Brain microvascular endothelial cell (primary cell): ENCODE measurements around the gene KIZ.

Source experiments
- DNase-seq: peaks from one replicate; pipeline ENCODE4 v3.0.0-alpha.2; 2020
- H3K27ac ChIP-seq: fragments of 250-450 bp; sonication (Bioruptor Pico); 2 replicates; pipeline ENCODE4 v1.5.1; 2020; ENCODE audit warnings: mild to moderate bottlenecking, moderate library complexity
- H3K27me3 ChIP-seq: fragments of 250-450 bp; sonication (Bioruptor Pico); replicated peaks from 2 replicates; pipeline ENCODE4 v1.5.1; 2020; ENCODE audit warnings: mild to moderate bottlenecking
- H3K36me3 ChIP-seq: fragments of 250-450 bp; sonication (Bioruptor Pico); replicated peaks from 2 replicates; pipeline ENCODE4 v1.5.1; 2020; ENCODE audit warnings: mild to moderate bottlenecking
- H3K4me3 ChIP-seq: 2 replicates; pipeline ENCODE4 v1.5.1; 2011; ENCODE audit warnings: low read depth, mild to moderate bottlenecking, control low read depth, low read length, moderate library complexity
- CTCF ChIP-seq: IDR thresholded peaks from 2 replicates; pipeline ENCODE4 v1.5.1; 2011; ENCODE audit warnings: low read depth, mild to moderate bottlenecking, moderate library complexity, low read length, control low read depth, inconsistent platforms; ENCODE audit errors: missing control alignments
- in situ Hi-C: cut with HindIII; loops from 2 replicates; pipeline ENCODE4 v1.10.0; 2017; ENCODE audit warnings: low sequenced_read_pairs, low pct_ligation_motif_present

Gene KIZ

GRCh38 chr20:21190869-21191268 is 65.0 kb downstream of the KIZ start:
- in situ Hi-C loops = no loop called here
- Histone ChIP-seq H3K36me3 (no peaks in the 10 kb centered on the region), H3K27me3 (no peaks in the 10 kb centered on the region), H3K27ac (no peak overlapping the region), H3K4me3 (no peak overlapping the region)
- no peak for TF ChIP-seq CTCF
- DNase-seq = no peak

- Histone ChIP-seq H3K36me3 (no peaks in the 10 kb centered on the region), H3K4me3 (no peak overlapping the region), H3K27ac (no peak overlapping the region), H3K27me3 (no peaks in the 10 kb centered on the region)
- no peak for DNase-seq
- no peak for TF ChIP-seq CTCF
- in situ Hi-C loops = no loop called here
These were observed 66.0 kb downstream of the KIZ start for GRCh38 chr20:21191839-21192238.

DNA sequence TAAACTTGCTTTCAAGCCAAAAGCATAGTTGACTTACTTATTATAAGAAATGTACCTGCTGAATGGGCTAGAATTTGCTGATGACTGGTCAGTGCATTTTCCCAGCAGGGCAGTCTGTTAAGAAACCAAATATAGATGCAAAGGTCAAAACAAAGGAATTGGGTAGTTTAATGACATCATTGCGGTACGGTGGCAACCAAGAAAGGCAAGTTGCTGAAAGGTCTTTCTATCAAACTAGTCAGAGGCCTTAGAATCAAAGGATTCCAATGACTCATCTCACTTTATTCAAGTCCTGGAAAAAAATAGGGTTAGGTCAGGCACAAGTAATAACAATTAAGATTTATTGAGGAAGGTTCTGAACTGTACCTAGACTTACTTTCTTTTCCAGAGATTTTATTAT is 76.4 kb downstream of the KIZ start:
- no peaks in the 10 kb centered on the region for H3K27me3 ChIP-seq
- no peak overlapping the region for H3K27ac ChIP-seq
- in situ Hi-C loops = no loop called here
- H3K36me3 ChIP-seq = no peaks in the 10 kb centered on the region
- no peak for TF ChIP-seq CTCF
- no peak overlapping the region for H3K4me3 ChIP-seq
- peak; percentile 7 for DNase-seq

DNA sequence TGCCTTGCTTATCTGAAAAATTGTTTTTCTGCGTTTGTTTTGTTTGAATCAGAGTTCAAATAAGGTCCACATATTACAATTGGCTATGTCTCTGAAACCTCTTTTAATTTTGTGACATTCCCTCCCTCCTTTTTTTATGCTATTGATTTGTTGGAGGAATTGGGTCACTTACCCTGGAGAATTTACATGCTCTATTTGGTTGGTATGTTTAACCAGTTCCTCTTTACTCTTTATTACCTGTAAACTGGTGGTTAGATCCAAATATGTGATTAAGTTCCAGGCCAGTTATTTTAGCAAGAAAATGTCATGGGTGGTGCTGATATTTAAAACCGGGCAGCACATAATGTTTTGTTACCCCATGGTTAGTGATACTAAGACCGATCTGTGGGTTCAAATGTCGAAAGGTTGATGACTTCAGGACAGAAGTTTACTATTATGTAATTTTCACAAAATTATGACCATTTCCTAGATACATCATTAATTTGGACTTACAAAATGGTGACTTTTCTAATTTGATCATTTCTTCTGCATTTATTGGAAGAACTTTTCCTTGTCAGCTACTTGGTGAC is 77.3 kb downstream of the KIZ start:
- in situ Hi-C loops = no loop called here
- no peak for DNase-seq
- H3K36me3 ChIP-seq = no peaks in the 10 kb centered on the region
- H3K27ac ChIP-seq = no peak overlapping the region
- TF ChIP-seq CTCF = no peak
- no peak overlapping the region for H3K4me3 ChIP-seq
- H3K27me3 ChIP-seq = no peaks in the 10 kb centered on the region

GRCh38 chr20:21206584-21206983 is 80.7 kb downstream of the KIZ start:
- H3K27me3 ChIP-seq = no peaks in the 10 kb centered on the region
- no peak for DNase-seq
- no peak overlapping the region for H3K4me3 ChIP-seq
- in situ Hi-C loops = no loop called here
- no peaks in the 10 kb centered on the region for H3K36me3 ChIP-seq
- no peak for TF ChIP-seq CTCF
- H3K27ac ChIP-seq = no peak overlapping the region

DNA sequence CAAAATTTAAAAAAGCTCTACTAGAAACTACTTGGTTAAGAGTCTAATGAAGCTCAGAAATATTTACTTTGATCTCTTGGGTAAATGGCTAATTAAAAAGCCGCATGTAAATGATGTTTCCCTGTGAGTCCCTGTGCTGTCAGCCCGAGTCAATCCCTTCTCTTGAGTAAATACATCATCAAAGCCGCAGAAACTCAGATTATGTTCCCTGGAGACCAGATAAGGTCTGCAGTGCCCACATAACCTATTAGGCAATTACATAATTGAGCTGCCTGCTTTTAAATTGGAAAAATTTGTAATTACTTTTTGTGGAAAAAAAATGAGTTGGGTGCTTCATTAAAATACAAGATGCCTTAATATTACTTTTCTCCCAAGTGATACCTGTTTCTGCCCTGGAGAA is 83.1 kb downstream of the KIZ start:
- Histone ChIP-seq H3K4me3 (no peak overlapping the region), H3K27me3 (no peaks in the 10 kb centered on the region), H3K36me3 (no peaks in the 10 kb centered on the region), H3K27ac (no peak overlapping the region)
- DNase-seq = no peak
- TF ChIP-seq CTCF = no peak
- in situ Hi-C loops = no loop called here
